ENCODE data around the gene RPL27A. TPM values are rescaled to one million over a fixed set of nuclear protein-coding genes. Genes with fewer than 3 reads are reported as not detected.
A peak's percentile ranks its signal among the peaks of the same experiment; 100 is the strongest.
"Not testable (repeated sequence)": the region's sequence is repeated elsewhere in the genome, so short reads cannot be mapped to it uniquely, and the experiment has no call there.

Gene RPL27A
- total RNA-seq, 2 donors from 2014 or later, result 701 to 1,045 TPM

DNA sequence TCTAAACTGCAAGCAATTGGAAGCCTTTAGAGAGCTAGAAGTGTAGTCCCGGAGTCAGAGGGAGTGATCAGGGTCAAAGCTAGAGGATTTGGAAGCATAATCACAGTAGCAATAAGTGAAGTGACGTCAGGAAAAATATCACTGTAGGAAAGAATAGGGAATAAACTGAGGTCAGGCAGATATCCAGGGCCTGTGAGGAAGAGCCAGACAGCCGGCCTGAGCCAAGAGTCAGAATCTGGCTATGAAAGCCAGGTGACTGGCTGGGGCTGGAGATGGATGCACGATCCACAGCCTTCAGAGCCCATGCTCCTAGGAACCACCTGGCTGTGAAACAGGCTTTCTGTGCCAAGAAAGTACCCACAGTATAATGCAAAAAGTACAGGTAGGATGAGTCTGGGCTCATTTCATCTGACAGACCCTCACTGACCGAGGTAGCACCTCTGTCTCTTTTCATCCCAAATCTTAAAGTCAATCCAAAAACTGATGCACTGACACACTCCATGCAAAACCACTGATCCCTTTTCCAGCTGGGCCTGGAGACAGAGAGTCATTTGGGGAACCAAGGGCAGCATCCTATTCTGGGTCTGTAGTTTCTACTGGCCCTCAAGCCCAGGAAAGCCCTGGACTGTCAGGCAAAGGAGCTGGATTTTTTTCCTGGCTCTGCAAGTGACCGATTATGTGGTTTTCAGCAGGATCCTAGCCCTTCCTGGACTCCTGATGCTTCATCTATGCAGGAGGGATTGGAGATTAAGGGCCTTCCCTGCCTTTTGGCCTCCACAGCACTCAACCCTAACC, 21.4 kb upstream of the RPL27A start:
- intact Hi-C loops (cut with DNase I), result no loop called here
- Histone ChIP-seq H3K27me3 (no peaks in the 10 kb centered on the region), H3K36me3 (no peaks in the 10 kb centered on the region), H3K4me1 (no peaks in the 10 kb centered on the region), H3K27ac (no peak overlapping the region), H3K9ac (ENCODE audit: low read depth in 2 of 2, low read length in 2 of 2) (no peak overlapping the region), H3K4me3 (no peak overlapping the region), H3K9me3 (no peaks in the 10 kb centered on the region)
- no peak for DNase-seq
- TF ChIP-seq, protein P1, sequence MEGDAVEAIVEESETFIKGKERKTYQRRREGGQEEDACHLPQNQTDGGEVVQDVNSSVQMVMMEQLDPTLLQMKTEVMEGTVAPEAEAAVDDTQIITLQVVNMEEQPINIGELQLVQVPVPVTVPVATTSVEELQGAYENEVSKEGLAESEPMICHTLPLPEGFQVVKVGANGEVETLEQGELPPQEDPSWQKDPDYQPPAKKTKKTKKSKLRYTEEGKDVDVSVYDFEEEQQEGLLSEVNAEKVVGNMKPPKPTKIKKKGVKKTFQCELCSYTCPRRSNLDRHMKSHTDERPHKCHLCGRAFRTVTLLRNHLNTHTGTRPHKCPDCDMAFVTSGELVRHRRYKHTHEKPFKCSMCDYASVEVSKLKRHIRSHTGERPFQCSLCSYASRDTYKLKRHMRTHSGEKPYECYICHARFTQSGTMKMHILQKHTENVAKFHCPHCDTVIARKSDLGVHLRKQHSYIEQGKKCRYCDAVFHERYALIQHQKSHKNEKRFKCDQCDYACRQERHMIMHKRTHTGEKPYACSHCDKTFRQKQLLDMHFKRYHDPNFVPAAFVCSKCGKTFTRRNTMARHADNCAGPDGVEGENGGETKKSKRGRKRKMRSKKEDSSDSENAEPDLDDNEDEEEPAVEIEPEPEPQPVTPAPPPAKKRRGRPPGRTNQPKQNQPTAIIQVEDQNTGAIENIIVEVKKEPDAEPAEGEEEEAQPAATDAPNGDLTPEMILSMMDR (IDR thresholded peaks at IDR 0.05), result no peak

DNA sequence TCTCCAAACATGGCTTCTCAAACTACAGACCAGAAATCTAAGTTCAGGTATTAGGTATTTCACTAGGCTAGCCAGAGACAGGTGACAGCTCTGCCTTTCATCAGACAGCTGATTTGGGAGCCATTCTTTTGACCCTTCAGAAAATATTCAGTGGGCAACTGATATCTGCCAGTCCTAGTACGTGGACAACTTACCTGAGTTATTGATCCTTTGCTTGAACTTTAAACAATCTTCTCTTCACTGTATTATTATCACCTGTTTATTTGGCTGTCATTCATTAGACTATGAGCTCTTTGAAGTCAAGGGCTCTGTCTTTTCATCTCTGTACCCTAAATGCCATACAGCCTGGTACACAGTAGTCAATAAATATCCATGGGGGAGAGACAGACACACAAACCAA, 17.4 kb upstream of the RPL27A start:
- H3K4me3 ChIP-seq, result no peak overlapping the region
- no peaks in the 10 kb centered on the region for H3K9me3 ChIP-seq
- H3K27ac ChIP-seq, result no peak overlapping the region
- H3K27me3 ChIP-seq, result no peaks in the 10 kb centered on the region
- DNase-seq, result no peak
- intact Hi-C loops (cut with DNase I), result no loop called here
- H3K36me3 ChIP-seq, result no peaks in the 10 kb centered on the region
- H3K9ac ChIP-seq (ENCODE audit: low read depth in 2 of 2, low read length in 2 of 2), result no peak overlapping the region
- no peaks in the 10 kb centered on the region for H3K4me1 ChIP-seq
- TF ChIP-seq, protein P1 (IDR thresholded peaks at IDR 0.05), result no peak

DNA sequence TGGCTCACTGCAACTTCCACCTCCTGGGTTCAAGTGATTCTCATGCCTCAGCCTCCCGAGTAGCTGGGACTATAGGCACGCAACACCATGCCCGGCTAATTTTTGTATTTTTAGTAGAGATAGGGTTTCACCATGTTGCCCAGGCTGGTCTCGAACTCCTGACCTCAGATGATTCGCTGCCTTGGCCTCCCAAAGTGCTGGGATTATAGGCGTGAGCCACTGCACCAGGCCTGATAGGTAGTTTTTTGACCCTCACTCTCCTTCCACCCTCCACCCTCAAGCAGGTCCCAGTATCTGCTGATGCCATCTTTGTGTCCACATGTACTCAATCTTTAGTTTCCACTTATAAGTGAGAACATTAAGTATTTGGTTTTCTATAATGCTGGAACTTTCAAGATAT, 12.5 kb upstream of the RPL27A start:
- H3K4me3 ChIP-seq; DNase-seq; H3K9ac ChIP-seq (ENCODE audit: low read depth in 2 of 2, low read length in 2 of 2); H3K27ac ChIP-seq; H3K4me1 ChIP-seq; H3K27me3 ChIP-seq; intact Hi-C loops (cut with DNase I); H3K9me3 ChIP-seq; H3K36me3 ChIP-seq: not testable (repeated sequence)

DNA sequence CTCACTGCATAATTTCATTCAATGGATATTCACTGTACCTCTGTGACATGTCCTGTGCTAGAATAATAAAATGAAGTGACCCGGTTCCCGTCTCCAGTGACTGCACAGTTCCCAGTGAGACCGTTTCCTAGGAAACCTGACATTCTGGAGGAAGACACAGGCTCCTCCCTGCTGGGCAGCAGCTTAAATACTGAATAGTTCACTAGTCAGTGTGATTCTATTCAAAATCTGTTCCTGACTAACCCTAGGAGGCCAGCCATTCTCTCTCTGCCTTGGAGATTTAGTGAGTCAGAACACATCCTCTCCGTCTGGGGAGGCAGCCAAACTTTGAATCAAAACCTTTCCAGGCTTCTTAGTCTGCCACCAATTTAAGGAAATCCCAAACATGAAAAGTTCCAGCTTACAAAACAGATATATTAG, 11.4 kb upstream of the RPL27A start:
- Histone ChIP-seq H3K9me3 (no peaks in the 10 kb centered on the region), H3K27me3 (no peaks in the 10 kb centered on the region), H3K27ac (peak overlapping the region; percentile 5), H3K36me3 (no peaks in the 10 kb centered on the region), H3K4me3 (no peak overlapping the region), H3K4me1 (no peaks in the 10 kb centered on the region), H3K9ac (ENCODE audit: low read depth in 2 of 2, low read length in 2 of 2) (no peak overlapping the region)
- peak; percentile 39 for DNase-seq
- intact Hi-C loops (cut with DNase I), result no loop called here
- TF ChIP-seq, protein P1 (IDR thresholded peaks at IDR 0.05), result no peak

DNA sequence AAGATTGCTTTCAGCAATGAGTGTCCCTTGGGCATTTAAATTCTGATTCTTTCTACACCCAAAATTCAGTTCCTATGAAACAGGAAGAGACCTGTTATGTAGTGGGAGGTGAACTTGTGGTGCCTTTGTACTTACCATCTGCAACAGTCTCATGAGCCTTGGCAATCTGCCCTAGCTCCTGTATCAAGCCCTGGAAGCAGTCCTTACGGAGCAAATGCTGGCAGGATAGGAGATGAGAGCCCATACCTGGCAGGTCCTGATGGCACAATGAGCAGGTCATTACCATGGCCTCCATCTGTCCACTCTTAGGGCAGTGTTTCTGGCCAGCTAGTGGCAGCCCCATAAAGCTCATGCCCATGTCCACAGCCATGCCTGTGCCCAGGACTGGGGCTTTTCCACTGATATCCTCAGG, 10.9 kb upstream of the RPL27A start:
- Histone ChIP-seq H3K9me3 (no peaks in the 10 kb centered on the region), H3K9ac (ENCODE audit: low read depth in 2 of 2, low read length in 2 of 2) (peak overlapping the region in 1 of 2 donors; percentile 16), H3K27ac (peak overlapping the region; percentile 51), H3K27me3 (no peaks in the 10 kb centered on the region), H3K4me1 (no peaks in the 10 kb centered on the region), H3K36me3 (no peaks in the 10 kb centered on the region), H3K4me3 (no peak overlapping the region)
- intact Hi-C loops (cut with DNase I), result no loop called here
- no peak for DNase-seq
- TF ChIP-seq, protein P1 (IDR thresholded peaks at IDR 0.05), result no peak

DNA sequence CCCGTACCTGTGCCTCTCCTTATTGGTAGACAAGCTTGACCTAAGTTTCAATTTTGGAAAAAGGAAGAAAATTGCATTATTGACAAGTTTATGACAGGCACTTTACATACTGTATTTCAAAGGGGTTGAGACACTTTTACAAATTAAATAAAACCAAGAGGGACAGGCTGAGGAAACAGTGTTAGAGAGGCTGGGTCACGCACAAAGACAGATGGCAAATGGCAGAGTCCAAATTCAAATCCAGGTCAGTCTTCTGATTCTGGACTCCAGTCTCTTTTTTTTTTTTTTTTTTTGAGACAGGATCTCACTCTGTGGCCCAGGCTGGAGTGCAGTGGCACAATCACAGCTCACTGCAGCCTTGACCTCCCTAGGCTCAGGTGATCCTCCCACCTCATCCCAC, 10.2 kb upstream of the RPL27A start:
- Histone ChIP-seq H3K4me3 (no peak overlapping the region), H3K27ac (peak overlapping the region; percentile 51), H3K27me3 (no peaks in the 10 kb centered on the region), H3K9me3 (no peaks in the 10 kb centered on the region), H3K4me1 (no peaks in the 10 kb centered on the region), H3K36me3 (no peaks in the 10 kb centered on the region), H3K9ac (ENCODE audit: low read depth in 2 of 2, low read length in 2 of 2) (no peak overlapping the region)
- intact Hi-C loops (cut with DNase I), result no loop called here
- TF ChIP-seq, protein P1 (IDR thresholded peaks at IDR 0.05), result no peak
- no peak for DNase-seq

All from colonic mucosa (tissue), 4 donors.